HG02840 (cell line): ENCODE results near the gene MOK.
A peak's percentile ranks its signal among the peaks of the same experiment; 100 is the strongest.
"Not testable (repeated sequence)": the region's sequence is repeated elsewhere in the genome, so short reads cannot be mapped to it uniquely, and the experiment has no call there.

Experiments used
- ATAC-seq: cut with Tn5 transposase; IDR thresholded peaks from one replicate; pipeline ENCODE4 v1.9.1; 2021; ENCODE audit warnings: mild to moderate bottlenecking, moderate library complexity, moderate number of reproducible peaks; ENCODE audit not compliant: unreplicated experiment, low FRiP score

The MOK gene, protein sequence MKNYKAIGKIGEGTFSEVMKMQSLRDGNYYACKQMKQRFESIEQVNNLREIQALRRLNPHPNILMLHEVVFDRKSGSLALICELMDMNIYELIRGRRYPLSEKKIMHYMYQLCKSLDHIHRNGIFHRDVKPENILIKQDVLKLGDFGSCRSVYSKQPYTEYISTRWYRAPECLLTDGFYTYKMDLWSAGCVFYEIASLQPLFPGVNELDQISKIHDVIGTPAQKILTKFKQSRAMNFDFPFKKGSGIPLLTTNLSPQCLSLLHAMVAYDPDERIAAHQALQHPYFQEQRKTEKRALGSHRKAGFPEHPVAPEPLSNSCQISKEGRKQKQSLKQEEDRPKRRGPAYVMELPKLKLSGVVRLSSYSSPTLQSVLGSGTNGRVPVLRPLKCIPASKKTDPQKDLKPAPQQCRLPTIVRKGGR

DNA sequence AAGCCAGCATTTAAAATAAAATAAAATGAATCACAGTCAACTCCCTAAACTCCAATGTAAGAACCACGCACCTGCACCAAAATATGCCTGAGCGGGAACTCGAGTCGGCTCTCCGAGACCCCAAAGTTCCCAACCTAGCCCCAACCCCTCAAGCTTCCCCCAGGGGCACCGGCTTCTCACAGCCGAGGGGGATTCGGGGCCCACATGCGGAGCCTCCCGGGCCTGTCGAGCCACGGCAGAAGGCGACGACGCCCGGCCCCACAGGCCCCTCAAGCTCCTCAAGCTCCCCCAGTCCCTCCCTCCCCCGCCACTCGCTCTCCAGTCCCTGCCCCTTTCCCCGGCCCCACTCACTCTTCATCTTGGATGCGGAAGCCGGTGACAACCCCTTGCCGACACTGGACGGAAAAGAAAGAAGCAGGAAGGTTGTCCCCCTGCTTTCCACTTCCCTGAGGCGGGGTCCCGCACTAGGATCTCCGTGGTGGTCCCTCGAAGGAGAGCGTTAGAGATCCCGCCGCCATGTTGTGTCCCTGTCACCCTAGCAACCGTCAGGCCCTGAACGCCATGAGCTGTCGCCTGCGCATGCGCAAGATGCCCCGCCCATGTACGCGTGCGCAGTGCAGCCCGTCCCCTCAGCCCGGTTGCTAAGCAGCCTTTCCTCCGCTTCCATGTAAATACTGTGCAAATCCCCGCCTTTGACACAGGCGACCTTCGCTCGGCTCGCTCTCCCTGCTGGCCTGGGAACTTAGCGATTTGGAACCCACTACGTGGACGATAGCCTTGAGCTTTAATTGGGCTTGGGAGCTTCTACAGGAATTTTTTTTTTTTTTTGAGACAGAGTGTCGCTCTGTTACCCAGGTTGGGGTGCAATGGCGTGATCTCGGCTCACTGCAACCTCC lies at the start of gene MOK:
Gene MOK (minus strand): TSS at position 554 of the 896 bp plus-strand sequence. CDS start 196 bp downstream, at position 358.
- peak; percentile 92 for ATAC-seq

DNA sequence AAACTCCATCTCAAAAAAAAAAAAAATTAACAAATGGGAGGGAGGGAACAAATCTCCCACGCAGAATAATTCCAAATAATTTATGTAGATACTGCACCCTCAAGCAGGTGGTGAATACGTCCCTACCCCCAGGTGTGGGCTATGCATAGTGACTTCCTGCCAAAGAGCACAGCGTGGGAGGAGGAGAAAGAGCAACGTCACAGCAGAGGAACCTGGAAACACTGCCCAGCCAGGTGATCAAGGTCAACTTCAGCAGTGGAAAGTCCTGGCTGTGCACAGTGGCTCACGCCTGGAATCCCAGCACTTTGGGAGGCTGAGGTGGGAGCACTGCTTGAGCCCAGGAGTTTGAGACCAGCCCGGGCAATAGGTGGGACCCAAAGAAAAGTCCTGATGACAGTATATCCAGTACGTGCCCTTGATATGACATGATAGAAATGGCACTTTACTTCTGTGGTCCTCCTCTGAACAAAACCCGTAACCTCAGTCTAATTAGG lies 48.2 kb upstream of the MOK start:
- ATAC-seq: no peak

DNA sequence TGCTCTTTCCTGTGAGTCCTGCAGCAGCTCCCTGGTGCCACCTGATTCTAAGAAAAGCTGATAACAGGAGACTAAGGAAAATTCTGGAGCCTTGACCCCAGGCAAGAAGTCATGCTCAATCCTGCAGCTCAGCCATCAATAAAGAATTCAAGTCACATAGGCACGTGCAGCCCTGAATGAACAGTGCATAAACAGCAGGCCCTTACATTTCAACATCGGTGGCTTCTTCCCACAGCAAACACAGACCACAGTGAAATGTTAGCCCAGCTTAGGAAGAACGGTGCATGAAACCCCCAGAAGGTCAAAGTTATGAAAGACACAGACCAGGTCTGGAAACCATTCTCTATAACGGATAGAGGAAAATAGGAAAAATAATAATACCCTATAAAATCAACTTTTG lies 47.2 kb upstream of the MOK start:
- ATAC-seq: no peak

DNA sequence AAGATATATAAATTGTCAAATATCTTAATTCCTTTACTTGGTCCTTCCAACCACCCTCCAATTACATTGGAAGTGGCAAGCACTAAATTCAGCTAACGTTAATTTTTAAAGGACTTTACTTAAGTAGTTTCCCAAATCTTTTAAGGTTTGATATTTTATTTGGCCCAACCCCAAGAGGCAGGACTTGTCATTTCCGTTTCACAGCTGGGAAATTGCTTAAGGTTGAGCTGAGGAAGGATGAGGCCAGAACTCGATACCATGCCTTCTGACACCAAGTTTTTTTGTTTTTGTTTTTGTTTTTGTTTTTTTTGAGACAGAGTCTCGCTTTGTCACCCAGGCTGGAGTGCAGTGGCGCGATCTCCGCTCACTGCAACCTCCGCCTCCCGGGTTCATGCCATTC lies 46.6 kb upstream of the MOK start:
- ATAC-seq: not testable (repeated sequence)

DNA sequence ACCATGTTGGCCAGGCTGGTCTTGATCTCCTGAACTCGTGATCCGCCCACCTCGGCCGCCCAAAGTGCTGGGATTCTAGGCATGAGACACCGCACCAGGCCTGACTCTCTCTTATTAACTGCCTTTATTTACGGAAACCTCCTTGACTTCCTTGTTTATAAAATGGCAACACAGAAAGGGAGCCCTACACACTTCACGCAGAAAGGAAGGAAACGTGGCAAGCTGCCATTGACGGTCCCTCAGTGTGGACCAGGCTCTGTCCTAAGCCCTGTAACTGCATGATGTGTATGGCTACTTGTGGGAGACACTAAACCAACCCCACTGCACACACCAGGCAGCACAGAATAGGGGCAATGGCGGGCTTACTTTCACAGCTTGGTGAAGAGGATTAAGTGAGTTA lies 46.1 kb upstream of the MOK start:
- no peak for ATAC-seq

DNA sequence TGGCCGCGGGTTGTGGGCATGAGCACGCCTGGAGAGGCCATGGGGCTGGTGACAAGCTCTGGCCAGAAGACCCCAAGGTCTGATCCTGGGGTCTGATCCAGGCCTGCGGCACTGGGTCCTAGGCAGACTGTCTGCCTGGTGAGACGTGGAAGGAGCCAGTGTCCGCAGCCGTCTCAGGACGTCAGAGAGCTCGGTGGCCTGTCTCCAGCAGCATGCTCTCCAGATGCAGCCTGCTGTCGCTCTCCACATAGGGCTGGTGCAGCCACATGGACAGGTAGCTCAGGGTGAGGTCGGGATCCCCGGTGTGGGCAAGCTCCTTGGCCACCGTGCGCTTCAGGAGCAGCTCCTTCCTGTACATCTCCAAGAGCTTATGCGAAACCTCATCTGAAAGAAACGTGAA lies 43.4 kb upstream of the MOK start:
- ATAC-seq: no peak

DNA sequence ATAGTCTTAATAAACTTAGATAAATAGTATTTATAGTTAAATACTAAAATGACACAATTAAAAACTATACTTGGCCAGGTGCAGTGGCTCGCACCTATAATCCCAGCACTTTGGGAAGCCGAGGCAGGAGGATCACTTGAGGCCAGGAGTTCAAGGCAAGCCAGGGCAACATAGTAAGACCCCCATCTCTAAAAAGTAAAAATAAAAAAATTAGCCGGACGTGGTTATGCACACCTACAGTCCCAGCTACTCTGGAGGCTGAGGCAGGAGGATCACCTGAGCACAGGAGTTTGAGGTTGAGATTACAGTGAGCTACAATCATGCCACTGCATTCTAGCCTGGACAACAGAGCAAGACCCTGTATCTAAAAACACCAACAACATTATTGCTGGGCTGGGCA lies 41.7 kb upstream of the MOK start:
- ATAC-seq: no peak

DNA sequence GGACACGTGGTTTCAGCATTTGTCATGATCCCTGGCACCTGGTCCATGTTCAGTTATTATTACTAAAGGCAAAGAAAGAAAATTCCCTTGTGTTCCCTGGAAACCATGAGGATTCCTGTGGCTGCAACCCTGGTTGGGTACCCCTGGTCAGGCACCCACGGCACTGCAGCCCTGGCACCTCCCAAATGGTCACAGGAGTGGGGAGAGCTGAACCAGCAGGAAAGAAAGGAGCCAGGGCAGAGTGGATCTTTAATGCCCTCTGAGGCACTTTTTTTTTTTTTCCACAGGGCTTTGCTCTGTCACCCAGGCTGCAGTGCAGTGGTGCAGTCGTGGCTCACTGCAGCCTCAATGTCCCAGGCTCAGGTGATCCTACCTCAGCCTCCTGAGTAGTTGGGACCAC lies 40.3 kb upstream of the MOK start:
- ATAC-seq: no peak

DNA sequence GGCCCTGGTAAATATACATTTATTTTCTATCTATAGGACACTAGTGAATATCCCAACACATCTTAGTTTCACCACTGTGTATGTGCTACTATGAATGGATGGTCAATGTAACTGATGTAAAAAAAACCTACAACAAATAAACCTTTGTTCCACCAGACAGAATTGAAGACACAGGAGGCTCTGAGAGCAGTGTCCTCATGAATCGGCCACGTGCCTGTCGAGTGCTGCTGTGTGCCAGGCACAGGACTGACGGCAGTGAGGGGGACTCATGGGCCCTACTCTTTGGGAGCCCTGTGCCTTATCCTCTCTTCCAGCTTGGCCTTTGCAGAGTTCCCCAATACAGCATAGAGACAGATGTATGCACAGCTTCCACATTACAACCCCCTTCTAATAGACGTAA lies 39.5 kb upstream of the MOK start:
- ATAC-seq: no peak

DNA sequence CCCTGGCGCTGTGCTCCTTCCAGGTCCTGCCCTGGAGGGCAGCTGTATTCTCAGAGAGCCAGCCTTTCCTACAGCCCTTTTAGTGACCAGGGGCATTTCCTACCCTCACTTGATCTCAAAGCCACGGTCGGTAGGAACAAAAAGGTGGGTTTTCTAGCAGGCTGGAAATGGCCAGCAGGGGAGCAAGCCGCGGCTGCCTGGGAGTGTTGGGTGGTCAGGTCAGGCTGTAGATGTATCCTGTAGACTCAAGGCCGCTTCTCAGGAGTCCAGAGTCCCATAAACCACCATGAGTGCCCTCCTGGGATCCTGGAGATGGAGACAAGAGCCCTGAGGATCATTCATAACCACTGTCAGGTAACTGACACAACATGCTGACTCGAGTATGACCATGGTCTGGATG lies 39.1 kb upstream of the MOK start:
- no peak for ATAC-seq

DNA sequence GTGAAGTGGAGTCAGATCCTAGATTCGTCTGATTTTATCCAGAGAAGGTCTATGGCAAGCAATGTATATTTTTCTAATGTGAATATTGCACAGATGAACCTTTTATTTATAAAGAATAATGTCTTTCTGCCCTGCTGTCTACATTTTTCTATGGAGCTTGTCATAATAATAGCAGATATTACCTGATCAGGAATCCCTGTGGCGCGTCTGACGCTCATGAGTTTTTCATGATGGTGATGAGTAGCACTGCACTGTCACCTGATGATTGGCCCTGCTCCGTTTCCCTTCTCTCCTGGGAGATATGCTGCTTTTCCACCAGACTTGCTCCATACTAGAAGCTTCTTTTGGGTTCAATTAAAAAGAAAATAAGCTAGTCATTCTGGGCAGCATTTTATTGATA lies 37.3 kb upstream of the MOK start:
- ATAC-seq: no peak

DNA sequence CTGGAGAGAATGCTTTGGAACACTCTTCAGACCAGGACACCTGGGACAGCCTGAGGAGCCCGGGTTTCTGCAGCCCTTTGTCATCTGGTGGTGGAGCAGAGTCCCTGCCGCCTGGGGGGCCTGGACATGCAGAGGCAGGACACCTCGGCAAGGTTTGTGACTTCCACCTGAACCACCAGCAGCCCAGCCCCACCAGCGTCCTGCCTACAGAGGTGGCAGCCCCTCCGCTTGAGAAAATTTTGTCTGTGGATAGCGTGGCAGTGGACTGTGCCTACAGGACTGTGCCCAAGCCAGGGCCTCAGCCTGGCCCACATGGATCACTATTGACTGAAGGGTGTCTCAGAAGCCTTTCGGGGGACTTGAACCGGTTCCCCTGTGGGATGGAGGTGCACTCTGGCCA lies 36.6 kb upstream of the MOK start:
- ATAC-seq: no peak

DNA sequence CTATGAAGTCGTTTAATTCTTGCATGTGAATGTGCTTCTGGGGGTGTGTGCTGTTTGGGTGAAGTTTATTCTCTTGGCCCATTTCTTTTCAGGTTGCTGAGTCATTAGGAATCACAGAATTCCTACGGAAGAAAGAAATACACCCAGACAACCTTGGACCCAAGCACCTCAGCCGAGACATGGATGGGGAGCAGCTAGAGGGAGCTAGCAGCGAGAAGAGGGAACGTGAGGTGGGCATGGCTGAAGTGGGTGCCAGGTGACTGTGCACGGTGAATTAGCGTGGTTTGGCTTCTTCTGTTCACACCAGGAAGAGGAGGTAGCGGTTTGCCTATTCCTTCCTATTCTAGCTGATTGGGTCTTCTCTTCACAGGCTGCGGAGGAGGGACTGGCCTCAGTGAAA lies 33.8 kb upstream of the MOK start:
- ATAC-seq: no peak

DNA sequence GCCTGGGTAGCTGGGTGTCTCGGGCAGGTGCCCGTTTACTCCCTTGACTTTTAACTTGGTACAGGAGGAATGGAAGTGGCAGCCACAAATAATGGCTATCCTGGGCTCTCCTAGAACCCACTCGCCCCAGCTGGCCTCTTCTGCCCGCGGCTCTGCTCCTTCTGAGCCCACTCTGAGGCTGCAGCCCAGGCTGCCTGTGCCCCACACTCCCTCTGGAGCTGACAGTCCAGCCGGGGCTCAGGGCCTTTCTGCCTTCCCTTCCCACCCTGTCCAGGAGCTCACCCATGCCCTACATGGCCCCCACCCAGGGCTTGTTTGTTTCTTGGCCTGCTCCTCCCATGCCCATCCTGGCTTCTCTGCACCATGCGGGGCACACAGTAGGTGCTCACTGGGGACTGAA lies 30.2 kb upstream of the MOK start:
- ATAC-seq: no peak

DNA sequence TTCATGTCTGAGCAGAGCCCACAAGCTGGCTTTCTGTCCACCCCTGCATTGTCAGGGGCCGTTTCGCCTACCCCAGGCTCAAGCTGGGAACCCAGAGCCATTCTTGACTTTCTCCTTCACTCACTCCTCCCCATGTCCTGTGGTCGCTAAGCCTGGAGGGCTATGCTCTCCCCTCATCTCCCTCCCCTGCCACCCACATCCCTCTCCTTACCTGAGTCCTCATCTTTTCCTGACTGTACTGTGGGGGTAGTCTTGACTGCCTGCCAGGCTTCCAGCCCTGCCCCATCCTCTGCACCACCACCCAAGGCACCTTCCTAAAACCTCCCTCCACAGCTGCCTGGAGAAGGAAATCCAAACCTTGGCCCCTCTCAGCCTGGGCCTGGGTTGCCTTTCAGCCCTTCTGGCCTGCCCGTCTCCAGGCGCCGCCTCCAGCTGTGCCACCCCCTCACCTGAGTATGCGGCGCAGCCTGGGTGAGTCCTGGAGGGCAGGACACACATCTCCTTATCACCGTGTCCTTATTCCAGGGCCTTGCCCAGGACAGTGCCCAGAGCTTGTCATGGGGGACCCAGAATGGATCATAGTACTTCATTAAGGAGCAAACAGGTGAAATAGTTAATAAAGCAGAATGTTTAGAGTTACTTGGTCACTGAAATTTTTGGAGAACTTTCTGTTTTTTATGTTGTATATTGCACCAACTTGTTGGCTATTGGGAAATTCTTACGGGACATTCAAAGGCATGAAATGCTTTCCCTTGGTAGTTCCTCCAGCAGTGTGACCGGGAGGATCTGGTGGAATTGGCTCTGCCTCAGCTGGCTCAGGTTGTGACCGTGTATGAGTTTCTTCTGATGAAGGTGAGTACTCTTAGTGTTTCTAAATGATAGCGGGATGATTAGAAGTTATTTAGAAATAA lies 29.1 kb upstream of the MOK start:
- no peak for ATAC-seq

DNA sequence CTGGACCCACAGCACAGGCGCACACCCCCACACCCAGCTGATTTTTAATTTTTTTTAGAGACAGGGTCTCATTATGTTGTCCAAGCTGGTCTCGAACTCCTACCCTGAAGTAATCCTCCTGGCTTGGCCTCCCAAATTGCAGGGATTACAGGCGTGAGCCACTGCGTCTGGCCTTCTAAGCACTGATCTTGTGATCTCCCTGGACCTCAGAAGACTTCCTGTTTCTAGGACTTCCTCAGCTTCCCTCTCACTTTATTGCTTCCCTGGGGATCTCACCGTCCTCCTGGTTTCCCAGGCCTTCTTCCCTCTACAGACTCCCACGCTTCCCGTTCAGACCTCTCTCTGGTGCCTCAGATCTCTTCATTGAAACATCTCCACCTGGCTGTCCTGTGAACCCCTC lies 28.4 kb upstream of the MOK start:
- ATAC-seq: no peak

DNA sequence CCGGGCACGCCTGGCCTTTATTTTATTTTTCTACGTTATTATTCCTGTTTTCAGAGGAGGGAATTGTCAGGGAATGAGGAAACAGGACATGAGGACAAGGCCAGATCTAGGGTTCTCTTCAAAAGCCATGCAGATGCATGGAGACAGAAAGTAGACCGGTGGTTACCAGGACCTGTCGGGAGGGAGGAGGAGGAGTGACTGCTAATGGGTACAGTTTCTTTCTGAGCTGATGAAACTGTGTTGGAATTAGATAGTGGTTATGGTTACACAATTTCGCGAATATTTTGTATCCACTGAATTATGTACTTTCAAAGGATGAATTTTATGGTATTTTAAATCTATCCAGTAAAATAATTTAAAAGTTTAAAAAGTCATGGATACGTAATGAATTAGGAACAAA lies 25.8 kb upstream of the MOK start:
- ATAC-seq: no peak

DNA sequence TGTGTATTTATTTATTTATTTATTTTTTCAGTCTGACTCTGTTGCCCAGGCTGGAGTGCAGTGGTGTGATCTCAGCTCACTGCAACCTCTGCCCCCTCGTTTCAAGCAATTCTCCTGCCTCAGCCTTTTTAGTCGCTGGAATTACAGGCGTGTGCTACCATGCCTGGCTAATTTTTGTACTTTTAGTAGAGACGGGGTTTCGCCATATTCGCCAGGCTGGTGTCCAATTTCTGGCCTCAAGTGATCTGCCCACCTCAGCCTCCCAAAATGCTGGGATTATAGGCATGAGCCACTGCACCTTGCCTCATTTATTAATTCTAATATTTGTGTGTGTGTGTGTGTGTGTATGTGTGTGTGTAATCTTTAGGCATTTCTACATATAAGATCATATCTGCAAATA lies 24.4 kb upstream of the MOK start:
- not testable (repeated sequence) for ATAC-seq

DNA sequence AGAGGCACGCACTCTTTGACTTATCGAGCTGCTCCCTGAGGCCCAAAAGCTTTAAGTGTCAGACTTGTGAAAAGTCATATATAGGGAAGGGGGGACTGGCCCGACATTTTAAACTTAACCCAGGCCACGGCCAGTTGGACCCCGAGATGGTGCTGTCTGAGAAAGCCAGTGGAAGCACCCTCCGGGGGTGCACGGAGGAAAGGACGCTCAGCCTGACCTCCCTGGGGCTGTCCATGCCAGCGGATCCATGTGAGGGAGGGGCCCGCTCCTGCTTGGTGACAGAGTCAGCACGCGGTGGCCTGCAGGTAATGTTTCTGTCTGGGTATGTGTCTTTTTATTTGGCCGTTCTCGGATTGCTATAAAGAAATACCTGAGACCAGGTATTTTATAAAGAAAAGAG lies 21.6 kb upstream of the MOK start:
- ATAC-seq: no peak

DNA sequence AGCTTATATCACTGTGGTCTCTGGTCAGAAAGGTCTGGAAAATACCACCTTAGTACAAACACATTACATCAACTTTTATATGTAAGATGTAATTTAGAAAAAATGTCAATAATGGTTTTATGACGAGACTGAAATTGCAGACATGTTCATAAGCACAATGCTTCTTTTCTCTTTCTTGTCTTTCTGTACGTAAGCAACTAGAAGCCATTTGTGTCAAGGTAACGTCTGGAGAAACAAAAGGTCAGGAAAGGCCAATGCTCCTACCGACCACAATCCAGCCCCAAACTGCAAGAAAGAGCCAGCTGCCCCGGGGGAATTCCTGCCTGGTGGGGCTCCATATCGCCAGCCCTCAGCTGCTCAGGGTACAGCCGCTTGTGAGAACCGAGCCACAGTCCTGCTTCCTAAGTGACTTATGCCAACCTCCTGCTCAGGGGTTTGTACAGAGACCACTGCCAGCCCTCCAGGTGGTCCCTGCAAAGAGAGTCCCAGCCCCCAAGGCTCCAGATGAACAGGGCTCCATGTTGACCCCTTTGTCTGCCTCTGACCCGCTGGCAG lies 20.9 kb upstream of the MOK start:
- no peak for ATAC-seq
